HG03354 (cell line): ENCODE results near the gene NUP98.

Experiments
- ATAC-seq: cut with Tn5 transposase; IDR thresholded peaks from one replicate; pipeline ENCODE4 v1.9.1; 2021; ENCODE audit warnings: mild to moderate bottlenecking; ENCODE audit not compliant: unreplicated experiment, poor library complexity, severe bottlenecking

The NUP98 gene

GRCh38 chr11:3753110-3753509, 44.2 kb downstream of the NUP98 start:
- no peak for ATAC-seq

GRCh38 chr11:3747704-3748103, 49.6 kb downstream of the NUP98 start:
- ATAC-seq = no peak

- ATAC-seq = no peak
Observed at GRCh38 chr11:3745161-3745560, 52.2 kb downstream of the NUP98 start.

GRCh38 chr11:3738723-3739122, 58.6 kb downstream of the NUP98 start:
- ATAC-seq = no peak

GRCh38 chr11:3738241-3738640, 59.1 kb downstream of the NUP98 start:
- no peak for ATAC-seq

GRCh38 chr11:3737386-3737933, 59.9 kb downstream of the NUP98 start:
- ATAC-seq = no peak

GRCh38 chr11:3736816-3737215, 60.5 kb downstream of the NUP98 start:
- no peak for ATAC-seq

- ATAC-seq = no peak
Observed at GRCh38 chr11:3735827-3736226, 61.5 kb downstream of the NUP98 start.

GRCh38 chr11:3732671-3733436, 64.5 kb downstream of the NUP98 start:
- no peak for ATAC-seq

- ATAC-seq = no peak
Observed at GRCh38 chr11:3723014-3723708, 74.2 kb downstream of the NUP98 start.

- ATAC-seq = no peak
Observed at GRCh38 chr11:3722100-3722499, 75.3 kb downstream of the NUP98 start.

- no peak for ATAC-seq
Observed at GRCh38 chr11:3720997-3721396, 76.4 kb downstream of the NUP98 start.

GRCh38 chr11:3712274-3712673, 85.1 kb downstream of the NUP98 start:
- ATAC-seq = no peak

- ATAC-seq = no peak
Observed at GRCh38 chr11:3710485-3711259, 86.7 kb downstream of the NUP98 start.

GRCh38 chr11:3709977-3710376, 87.4 kb downstream of the NUP98 start:
- no peak for ATAC-seq

GRCh38 chr11:3707176-3707575, 90.2 kb downstream of the NUP98 start:
- no peak for ATAC-seq

- ATAC-seq = no peak
Observed at GRCh38 chr11:3703383-3703782, 94.0 kb downstream of the NUP98 start.

GRCh38 chr11:3700910-3701309, 96.4 kb downstream of the NUP98 start:
- no peak for ATAC-seq

- ATAC-seq = no peak
Observed at GRCh38 chr11:3700410-3700809, 96.9 kb downstream of the NUP98 start.

- no peak for ATAC-seq
Observed at GRCh38 chr11:3686751-3687150, 110.6 kb downstream of the NUP98 start.
